Upper lobe of left lung (tissue), 6 donors: Measurements from ENCODE around the gene SLC38A3. TPM values are rescaled to one million over a fixed set of nuclear protein-coding genes. Genes with fewer than 3 reads are reported as not detected.

ENCODE experiments used
- ATAC-seq, 2 donors: fragments of 200-7000 bp; cut with Tn5 transposase; one replicate each; pipeline ENCODE4 v1.9.1; 2022; ENCODE audit warnings: mild to moderate bottlenecking in 2 of 2, moderate library complexity in 2 of 2; ENCODE audit not compliant: low FRiP score in 2 of 2
- DNase-seq, 2 donors: peaks; one replicate each; pipeline ENCODE4 v3.0.0-alpha.2; 2019 to 2020
- H3K27ac ChIP-seq, 4 donors: fragments of 200-600 bp; sonication (generic); one replicate each; pipeline ENCODE4 v1.5.1; 2016 to 2019
- H3K27me3 ChIP-seq, 4 donors: fragments of 200-600 bp; sonication (generic); one replicate each; pipeline ENCODE4 v1.5.1; 2017 to 2019
- H3K36me3 ChIP-seq, 4 donors: fragments of 200-600 bp; sonication (generic); one replicate each; pipeline ENCODE4 v1.5.1; 2016 to 2019
- H3K4me1 ChIP-seq, 4 donors: fragments of 200-600 bp; sonication (generic); one replicate each; pipeline ENCODE4 v1.5.1; 2018 to 2019
- H3K4me3 ChIP-seq, 4 donors: fragments of 200-600 bp; sonication (generic); one replicate each; pipeline ENCODE4 v1.5.1; 2017 to 2019; ENCODE audit warnings: mild to moderate bottlenecking in 2 of 4, moderate library complexity in 1 of 4
- H3K9me3 ChIP-seq, 4 donors: fragments of 200-600 bp; sonication (generic); one replicate each; pipeline ENCODE4 v1.5.1; 2018 to 2019
- CTCF ChIP-seq, 6 experiments: fragments of 450-650 bp in 4 of 6; fragments of 200-600 bp in 2 of 6; sonication (generic) in 2 of 6; IDR thresholded peaks; one replicate each; pipeline ENCODE4 v1.5.1; 2016 to 2019; ENCODE audit warnings: antibody characterized with exemption in 6 of 6
- EP300 ChIP-seq, 4 donors: sonication (generic); formaldehyde crosslinking; IDR thresholded peaks; one replicate each; pipeline ENCODE4 v1.5.1; 2017; ENCODE audit warnings: antibody characterized with exemption in 4 of 4, control low read depth in 2 of 4
- POLR2A ChIP-seq, 4 donors: fragments of 450-650 bp; IDR thresholded peaks; one replicate each; pipeline ENCODE4 v1.5.1; 2016 to 2017; ENCODE audit warnings: antibody characterized with exemption in 4 of 4, mild to moderate bottlenecking in 2 of 4
- POLR2AphosphoS5 ChIP-seq, 2 donors: sonication (generic); formaldehyde crosslinking; IDR thresholded peaks; one replicate each; pipeline ENCODE4 v1.5.1; 2017; ENCODE audit warnings: antibody characterized with exemption in 2 of 2
- WGBS, 2 donors: methylation state at CpG; one replicate each; pipeline ENCODE4 v1.1.5; 2017 to 2018; 5-methylcytosine and 5-hydroxymethylcytosine counted together
- total RNA-seq, 6 donors: library from RNA; depleted of rRNA in 4 of 6; stranded (reverse); fragments of >200 nt in 4 of 6; gene quantifications; one replicate each; pipeline versions ENCODE4 v1.1.0 to v1.2.1, GENCODE V29; 2016 to 2021
- donor health status: DM: no; HTN: no; CAD: no; lungs with moderate emphysema.
- donor health status: DM: no; HTN: yes; CAD: no; lungs with severe emphysema.

Gene SLC38A3
- under 1 TPM in 2 of 6 donors, not detected in 4; 0.15 to 0.17 TPM for total RNA-seq

GRCh38 chr3:50204804-50205412 lies at the start of gene SLC38A3:
SLC38A3 (plus strand) TSS chr3:50205271; CDS start chr3:50214200, 8,929 bp downstream.
- 8 to 46% methylated on average over 3 to 11 of the region's 41 CpGs for WGBS, 2 donors
- DNase-seq (peak in 1 of 2 donors; percentile 87), ATAC-seq (peak in 1 of 2 donors; percentile 51)
- TF ChIP-seq EP300 (IDR thresholded peaks at IDR 0.05) (no peak), POLR2A (IDR thresholded peaks at IDR 0.05) (no peak), POLR2AphosphoS5 (IDR thresholded peaks at IDR 0.05) (no peak), CTCF (IDR thresholded peaks at IDR 0.05) (no peak)
- no peaks in the 10 kb centered on the region for H3K36me3 ChIP-seq
- H3K4me3 ChIP-seq, result peak within 1 kb of the TSS; percentile 25 to 42 (median 34)
- no peak within 1 kb of the TSS for H3K27ac ChIP-seq
- H3K9me3 ChIP-seq, result no peaks in the 10 kb centered on the region
- H3K4me1 ChIP-seq, result peaks cover 14 to 19% (median 17%) of the 10 kb centered on the region in 4 donors
- peaks cover 0 to 41% (median 16%) of the 10 kb centered on the region in 4 donors for H3K27me3 ChIP-seq

DNA sequence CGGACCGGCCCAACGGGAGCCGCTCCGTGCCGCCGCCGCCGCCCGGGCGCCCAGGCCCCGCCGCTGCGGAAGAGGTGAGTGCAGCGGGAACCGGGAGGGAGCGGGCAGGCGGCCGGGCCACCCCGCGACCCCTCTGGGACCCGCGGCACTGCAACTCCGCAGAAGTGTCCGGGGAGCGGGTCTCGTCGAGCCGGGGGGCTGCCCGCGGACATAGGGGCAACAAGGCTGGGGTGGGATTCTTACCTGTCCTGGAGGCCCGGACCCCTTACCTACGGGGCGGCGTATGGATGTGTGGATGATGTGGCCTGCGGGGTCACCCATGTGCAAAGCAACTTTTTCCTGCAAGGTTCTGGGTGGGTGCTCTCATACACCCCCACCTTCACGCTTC lies 49.6 kb upstream of the SLC38A3 start:
- no peak for DNase-seq
- 0% methylated on average over 1 to 9 of the region's 37 CpGs for WGBS, 2 donors
- no peak for TF ChIP-seq EP300 (IDR thresholded peaks at IDR 0.05)
- no peak for TF ChIP-seq CTCF (IDR thresholded peaks at IDR 0.05)
- TF ChIP-seq POLR2AphosphoS5 (IDR thresholded peaks at IDR 0.05), result no peak
- no peak for TF ChIP-seq POLR2A (IDR thresholded peaks at IDR 0.05)
- peaks cover 0 to 19% (median 4%) of the 10 kb centered on the region in 4 donors for H3K27me3 ChIP-seq
- H3K4me1 ChIP-seq, result peaks cover 35 to 70% (median 49%) of the 10 kb centered on the region in 4 donors
- H3K27ac ChIP-seq, result peak overlapping the region; percentile 74 to 95 (median 84)
- no peak for ATAC-seq
- H3K36me3 ChIP-seq, result no peaks in the 10 kb centered on the region
- H3K4me3 ChIP-seq, result peak overlapping the region; percentile 52 to 75 (median 62)
- H3K9me3 ChIP-seq, result no peaks in the 10 kb centered on the region

DNA sequence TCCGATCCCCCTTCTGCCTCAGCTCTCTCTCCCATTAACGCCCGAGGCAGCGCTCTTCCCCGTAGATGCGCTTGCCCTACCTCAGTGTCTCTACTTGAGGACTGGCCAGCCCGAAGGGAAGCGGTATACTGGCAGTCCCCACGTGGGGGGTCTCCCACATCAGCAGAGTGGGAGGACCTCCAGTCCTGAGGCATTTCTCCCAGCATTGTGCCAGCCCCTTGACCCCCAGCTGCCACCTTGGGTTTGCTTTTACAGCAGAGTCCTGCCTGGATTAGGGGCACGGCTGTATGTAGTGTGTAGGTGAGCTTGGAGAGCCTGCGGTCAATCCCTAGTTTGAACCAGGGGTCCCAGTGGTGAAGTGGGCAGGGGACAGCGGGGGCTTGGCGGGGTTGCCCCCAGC lies 49.2 kb upstream of the SLC38A3 start:
- Histone ChIP-seq H3K27me3 (peaks cover 0 to 19% (median 4%) of the 10 kb centered on the region in 4 donors), H3K4me1 (peaks cover 39 to 70% (median 50%) of the 10 kb centered on the region in 4 donors), H3K27ac (peak overlapping the region; percentile 74 to 95 (median 84)), H3K36me3 (no peaks in the 10 kb centered on the region), H3K9me3 (no peaks in the 10 kb centered on the region), H3K4me3 (peak overlapping the region; percentile 52 to 75 (median 62))
- TF ChIP-seq CTCF (IDR thresholded peaks at IDR 0.05) (no peak), EP300 (IDR thresholded peaks at IDR 0.05) (no peak), POLR2AphosphoS5 (IDR thresholded peaks at IDR 0.05) (no peak), POLR2A (IDR thresholded peaks at IDR 0.05) (no peak)
- ATAC-seq (no peak), DNase-seq (no peak)
- 12 to 26% methylated on average over 11 to 12 of the region's 13 CpGs for WGBS, 2 donors

DNA sequence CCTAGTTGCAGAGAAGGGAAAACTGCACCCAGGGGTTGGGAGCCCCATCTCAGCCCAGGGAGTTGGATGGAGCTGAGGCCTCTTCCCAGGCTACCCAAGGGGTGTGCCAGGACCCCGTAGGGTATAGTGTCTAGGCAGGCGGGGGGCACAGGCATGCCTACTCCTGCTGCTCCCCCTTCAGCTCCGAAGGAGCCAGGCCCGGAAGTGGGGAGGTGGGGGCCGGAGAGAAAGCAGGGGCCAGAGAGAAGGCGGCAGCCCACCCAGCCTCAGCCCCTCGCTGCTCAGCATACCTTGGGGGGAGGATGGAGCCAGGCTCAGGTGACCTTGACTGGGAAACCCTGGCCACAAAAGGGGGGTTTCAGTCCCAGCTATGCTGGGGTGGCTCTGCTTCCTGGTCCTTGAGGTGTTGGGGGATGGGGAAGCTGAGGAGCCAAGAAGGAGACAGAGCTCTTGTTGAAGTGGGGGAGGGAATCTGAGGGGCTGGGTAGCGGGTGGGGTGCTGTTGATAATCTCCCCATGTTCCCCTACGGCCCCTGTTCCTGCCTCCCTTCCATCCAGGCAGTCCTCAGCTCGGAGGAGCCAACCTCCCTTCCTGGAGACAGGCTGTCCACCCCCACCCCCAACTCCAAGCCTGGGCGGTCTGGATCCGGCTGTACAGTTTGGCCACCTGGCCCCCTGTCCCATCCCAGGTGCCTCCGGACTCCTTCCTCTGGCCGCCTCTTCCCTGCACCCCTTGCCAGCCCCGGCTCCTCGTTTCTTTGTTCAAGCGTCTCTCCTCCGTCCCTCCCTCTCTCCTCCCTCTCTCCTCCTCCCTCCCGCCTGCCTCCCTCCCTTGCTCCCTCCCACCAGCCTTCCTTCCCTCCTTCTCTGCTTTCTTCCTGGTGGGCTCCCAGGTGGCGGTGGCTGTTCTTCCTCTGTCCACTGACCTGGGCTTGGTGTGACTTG lies 48.2 kb upstream of the SLC38A3 start:
- no peak for DNase-seq
- WGBS, 2 donors, result 30 to 36% methylated on average over 18 to 20 of the region's 20 CpGs

More for the DNA sequence above, 48.2 kb upstream of the SLC38A3 start:
- no peaks in the 10 kb centered on the region for H3K9me3 ChIP-seq
- H3K4me3 ChIP-seq, result peak overlapping the region; percentile 18 to 75 (median 62)
- no peak for ATAC-seq
- peak overlapping the region; percentile 74 to 95 (median 84) for H3K27ac ChIP-seq
- peaks cover 0 to 19% (median 4%) of the 10 kb centered on the region in 4 donors for H3K27me3 ChIP-seq
- H3K4me1 ChIP-seq, result peaks cover 41 to 79% (median 58%) of the 10 kb centered on the region in 4 donors
- TF ChIP-seq EP300 (IDR thresholded peaks at IDR 0.05), result no peak
- TF ChIP-seq CTCF (IDR thresholded peaks at IDR 0.05), result no peak
- no peak for TF ChIP-seq POLR2AphosphoS5 (IDR thresholded peaks at IDR 0.05)
- no peak for TF ChIP-seq POLR2A (IDR thresholded peaks at IDR 0.05)
- H3K36me3 ChIP-seq, result no peaks in the 10 kb centered on the region
